Chondrocyte (in vitro differentiated cells): Measurements from ENCODE around the gene SPAAR. TPM values are rescaled to one million over a fixed set of nuclear protein-coding genes. Genes with fewer than 3 reads are reported as not detected.
A peak's percentile ranks its signal among the peaks of the same experiment; 100 is the strongest.
"Not testable (repeated sequence)": the region's sequence is repeated elsewhere in the genome, so short reads cannot be mapped to it uniquely, and the experiment has no call there.

Experiments
- DNase-seq: peaks from one replicate; pipeline ENCODE4 v3.0.0; 2021; ENCODE audit warnings: mixed read lengths, low spot score
- H3K27ac Mint-ChIP-seq: one replicate; pipeline ENCODE4 v1.8.0; 2021; ENCODE audit warnings: mild to moderate bottlenecking, moderate library complexity, mixed read lengths; ENCODE audit not compliant: unreplicated experiment
- H3K27me3 Mint-ChIP-seq: 2 replicates; pipeline ENCODE4 v1.8.0; 2021; ENCODE audit warnings: low read depth, mixed read lengths
- H3K36me3 Mint-ChIP-seq: 2 replicates; pipeline ENCODE4 v1.8.0; 2021; ENCODE audit warnings: low read depth, mixed read lengths
- H3K4me1 Mint-ChIP-seq: 2 replicates; pipeline ENCODE4 v1.8.0; 2021; ENCODE audit warnings: low read depth, mild to moderate bottlenecking, mixed read lengths
- H3K4me3 Mint-ChIP-seq: one replicate; pipeline ENCODE4 v1.8.0; 2021; ENCODE audit warnings: mild to moderate bottlenecking, moderate library complexity, mixed read lengths; ENCODE audit not compliant: unreplicated experiment
- H3K9me3 Mint-ChIP-seq: 2 replicates; pipeline ENCODE4 v1.8.0; 2021; ENCODE audit warnings: low read depth, mixed read lengths
- total RNA-seq: library from RNA; stranded (reverse); gene quantifications from 3 replicates; pipeline ENCODE4 v1.2.1, GENCODE V29; 2021
- TF ChIP-seq, protein P1 (sequence below): fragments of 200-600 bp; sonication (generic); IDR thresholded peaks from 2 replicates; pipeline ENCODE4 v1.5.0; 2021; ENCODE audit warnings: antibody characterized with exemption, mild to moderate bottlenecking, moderate library complexity

SPAAR gene
- total RNA-seq, 1 donor from 2014 or later = 0.70 TPM

DNA sequence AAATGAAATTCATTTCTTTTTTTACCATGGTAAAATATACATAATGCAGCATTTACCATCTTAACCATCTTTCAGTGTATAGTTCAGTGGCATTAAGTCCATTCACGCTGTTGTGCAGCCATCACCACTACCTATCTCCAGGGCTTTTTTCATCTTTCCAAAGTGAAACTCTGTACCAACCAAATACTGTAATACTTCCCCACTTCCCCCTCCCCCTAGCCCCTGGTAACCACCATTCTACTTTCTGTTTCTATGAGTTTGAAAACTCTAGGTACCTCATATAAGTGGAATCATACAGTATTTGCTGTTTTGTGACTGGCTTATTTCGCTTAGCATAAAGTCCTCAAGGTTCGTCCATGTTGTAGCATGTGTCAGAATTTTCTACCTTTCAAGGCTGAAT, 23.4 kb downstream of the SPAAR start:
- DNase-seq = no peak
- no peaks in the 10 kb centered on the region for H3K27me3 Mint-ChIP-seq
- no peak overlapping the region for H3K4me3 Mint-ChIP-seq
- H3K4me1 Mint-ChIP-seq = peaks cover 71% of the 10 kb centered on the region
- H3K36me3 Mint-ChIP-seq = peaks cover 1% of the 10 kb centered on the region
- H3K27ac Mint-ChIP-seq = no peak overlapping the region
- TF ChIP-seq, protein P1, sequence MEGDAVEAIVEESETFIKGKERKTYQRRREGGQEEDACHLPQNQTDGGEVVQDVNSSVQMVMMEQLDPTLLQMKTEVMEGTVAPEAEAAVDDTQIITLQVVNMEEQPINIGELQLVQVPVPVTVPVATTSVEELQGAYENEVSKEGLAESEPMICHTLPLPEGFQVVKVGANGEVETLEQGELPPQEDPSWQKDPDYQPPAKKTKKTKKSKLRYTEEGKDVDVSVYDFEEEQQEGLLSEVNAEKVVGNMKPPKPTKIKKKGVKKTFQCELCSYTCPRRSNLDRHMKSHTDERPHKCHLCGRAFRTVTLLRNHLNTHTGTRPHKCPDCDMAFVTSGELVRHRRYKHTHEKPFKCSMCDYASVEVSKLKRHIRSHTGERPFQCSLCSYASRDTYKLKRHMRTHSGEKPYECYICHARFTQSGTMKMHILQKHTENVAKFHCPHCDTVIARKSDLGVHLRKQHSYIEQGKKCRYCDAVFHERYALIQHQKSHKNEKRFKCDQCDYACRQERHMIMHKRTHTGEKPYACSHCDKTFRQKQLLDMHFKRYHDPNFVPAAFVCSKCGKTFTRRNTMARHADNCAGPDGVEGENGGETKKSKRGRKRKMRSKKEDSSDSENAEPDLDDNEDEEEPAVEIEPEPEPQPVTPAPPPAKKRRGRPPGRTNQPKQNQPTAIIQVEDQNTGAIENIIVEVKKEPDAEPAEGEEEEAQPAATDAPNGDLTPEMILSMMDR = no peak
- H3K9me3 Mint-ChIP-seq = peaks cover 8% of the 10 kb centered on the region

DNA sequence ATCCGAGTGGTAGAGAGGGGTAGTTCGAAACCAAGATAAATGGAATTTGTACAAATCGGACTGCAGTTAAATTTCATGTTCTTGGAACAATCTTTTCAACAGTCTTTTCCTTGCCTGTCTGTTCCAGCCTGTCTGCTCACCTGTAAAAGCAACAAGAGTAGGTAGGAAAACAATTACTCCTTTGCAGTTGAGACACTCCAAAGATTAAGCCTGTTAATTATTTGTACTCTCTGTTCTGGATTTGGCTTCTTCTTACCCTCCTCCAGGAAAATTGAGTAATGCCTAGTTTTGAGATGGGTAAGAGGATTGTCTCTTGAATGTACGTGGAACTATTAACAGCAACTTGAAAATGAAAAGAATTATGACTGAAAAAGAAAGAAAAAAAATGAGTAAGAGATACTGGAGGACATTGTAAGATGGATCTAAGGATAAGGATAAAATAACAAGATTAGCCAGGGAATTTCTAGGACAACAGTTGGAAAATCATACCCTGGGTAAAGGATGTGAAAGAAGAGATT, 24.3 kb downstream of the SPAAR start:
- Mint-ChIP-seq H3K9me3 (peaks cover 8% of the 10 kb centered on the region), H3K36me3 (peaks cover 1% of the 10 kb centered on the region), H3K27me3 (no peaks in the 10 kb centered on the region), H3K27ac (peak overlapping the region; percentile 86), H3K4me3 (no peak overlapping the region), H3K4me1 (peaks cover 70% of the 10 kb centered on the region)
- no peak for DNase-seq
- TF ChIP-seq, protein P1 = no peak

DNA sequence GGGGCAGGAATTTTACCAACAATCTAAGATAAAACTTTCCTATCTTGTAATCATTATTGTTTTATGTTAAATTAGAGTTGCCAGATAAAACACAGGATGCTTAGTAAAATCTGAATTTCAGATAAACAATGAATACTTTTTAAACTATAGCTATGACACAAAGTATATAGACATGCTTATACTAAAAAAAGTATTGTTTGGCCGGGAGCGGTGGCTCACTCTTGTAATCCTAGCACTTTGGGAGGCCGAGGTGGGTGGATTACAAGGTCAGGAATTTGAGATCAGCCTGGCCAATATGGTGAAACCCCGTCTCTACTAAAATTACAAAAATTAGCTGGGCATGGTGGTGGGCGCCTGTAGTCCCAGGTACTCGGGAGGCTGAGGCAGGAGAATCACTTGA, 24.8 kb downstream of the SPAAR start:
- not testable (repeated sequence) for H3K27me3 Mint-ChIP-seq, H3K4me3 Mint-ChIP-seq, H3K36me3 Mint-ChIP-seq, DNase-seq, H3K9me3 Mint-ChIP-seq
- H3K27ac Mint-ChIP-seq = peak overlapping the region; percentile 86
- peaks cover 70% of the 10 kb centered on the region for H3K4me1 Mint-ChIP-seq

DNA sequence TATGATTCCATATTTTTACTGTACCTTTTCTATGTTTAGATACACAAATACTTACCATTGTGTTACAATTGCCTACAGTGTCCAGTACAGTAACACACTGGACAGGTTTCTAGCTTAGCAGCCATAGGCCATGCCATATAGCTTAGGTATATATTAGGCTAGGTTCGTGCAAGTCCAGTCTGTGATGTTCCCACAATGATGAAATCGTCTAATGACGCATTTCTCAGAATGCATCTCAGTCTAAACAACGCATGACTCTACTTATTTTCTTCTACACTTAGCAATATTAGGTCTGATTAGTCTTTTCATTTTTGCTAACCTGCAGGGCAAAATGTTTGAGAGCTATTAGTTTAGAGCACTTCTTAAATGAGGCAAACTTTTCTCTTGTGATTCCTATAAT, 26.0 kb downstream of the SPAAR start:
- Mint-ChIP-seq H3K4me1 (peaks cover 74% of the 10 kb centered on the region), H3K4me3 (no peak overlapping the region), H3K36me3 (peaks cover 1% of the 10 kb centered on the region), H3K9me3 (peaks cover 8% of the 10 kb centered on the region), H3K27me3 (no peaks in the 10 kb centered on the region), H3K27ac (peak overlapping the region; percentile 92)
- DNase-seq = no peak
- TF ChIP-seq, protein P1 = no peak

DNA sequence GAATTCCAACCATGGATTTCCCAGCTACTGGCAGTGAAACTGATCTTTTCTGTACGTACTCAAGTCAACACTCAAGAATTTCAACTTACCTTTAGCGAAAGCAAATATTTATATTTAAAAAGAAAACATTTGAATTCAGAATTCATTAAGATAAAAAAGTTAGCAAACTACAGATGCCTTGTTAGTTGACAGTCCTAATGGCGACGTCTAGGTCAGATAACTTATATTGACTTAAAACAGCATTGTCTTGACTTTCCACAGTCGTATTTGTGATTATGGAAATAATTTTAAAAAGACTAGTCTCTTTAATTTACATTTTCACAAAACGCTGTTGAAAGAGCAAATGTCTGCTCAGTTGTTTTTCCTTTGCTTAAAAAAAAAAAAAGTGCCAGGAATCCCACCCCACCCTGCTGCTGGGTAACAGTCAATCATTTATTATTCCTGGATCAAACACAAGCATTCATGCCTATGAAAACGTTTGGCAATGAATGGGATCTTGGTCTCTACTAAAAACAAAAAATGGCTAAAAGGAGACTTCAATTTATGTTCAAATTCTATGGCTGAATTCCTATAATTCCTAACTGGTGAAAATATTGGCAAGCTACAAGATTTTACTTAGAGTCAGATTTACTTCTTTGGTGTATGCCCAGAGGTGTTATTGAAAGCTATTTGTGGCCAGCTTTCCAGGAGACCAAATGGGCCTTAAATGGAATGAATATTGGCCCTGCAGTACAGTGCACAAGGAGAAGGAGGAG, 26.6 kb downstream of the SPAAR start:
- peak overlapping the region; percentile 17 for H3K4me3 Mint-ChIP-seq
- DNase-seq = no peak
- H3K27ac Mint-ChIP-seq = peak overlapping the region; percentile 87
- TF ChIP-seq, protein P1 = no peak
- H3K9me3 Mint-ChIP-seq = peaks cover 8% of the 10 kb centered on the region
- H3K27me3 Mint-ChIP-seq = no peaks in the 10 kb centered on the region
- H3K4me1 Mint-ChIP-seq = peaks cover 77% of the 10 kb centered on the region
- peaks cover 1% of the 10 kb centered on the region for H3K36me3 Mint-ChIP-seq

DNA sequence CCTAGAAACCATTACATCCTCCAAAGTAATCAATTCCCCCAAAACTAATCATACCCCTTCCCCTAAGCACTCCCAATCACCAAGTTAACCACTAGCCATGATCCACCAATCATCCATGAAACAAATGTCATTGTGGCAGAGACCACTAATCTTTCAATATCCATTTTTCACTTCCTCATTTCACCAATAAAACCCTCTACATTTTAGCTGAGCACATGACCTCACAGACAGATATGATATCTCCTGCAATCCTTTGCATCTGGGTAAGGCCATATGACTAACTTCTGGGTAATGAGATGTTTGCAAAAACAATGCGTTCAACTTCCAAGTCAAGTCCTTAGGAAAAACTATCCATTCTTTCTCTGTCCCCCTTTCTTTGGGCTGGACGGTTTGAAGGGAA, 27.9 kb downstream of the SPAAR start:
- H3K4me3 Mint-ChIP-seq = no peak overlapping the region
- no peaks in the 10 kb centered on the region for H3K36me3 Mint-ChIP-seq
- H3K9me3 Mint-ChIP-seq = peaks cover 8% of the 10 kb centered on the region
- H3K27ac Mint-ChIP-seq = peak overlapping the region; percentile 87
- H3K27me3 Mint-ChIP-seq = no peaks in the 10 kb centered on the region
- DNase-seq = no peak
- H3K4me1 Mint-ChIP-seq = peaks cover 74% of the 10 kb centered on the region
- TF ChIP-seq, protein P1 = no peak
